ENCODE data around the gene TUBB2B.

GRCh38 chr6:3258720-3259490 is 31.5 kb upstream of the TUBB2B start, which contains the start of gene PSMG4:
- TF ChIP-seq, protein P1, sequence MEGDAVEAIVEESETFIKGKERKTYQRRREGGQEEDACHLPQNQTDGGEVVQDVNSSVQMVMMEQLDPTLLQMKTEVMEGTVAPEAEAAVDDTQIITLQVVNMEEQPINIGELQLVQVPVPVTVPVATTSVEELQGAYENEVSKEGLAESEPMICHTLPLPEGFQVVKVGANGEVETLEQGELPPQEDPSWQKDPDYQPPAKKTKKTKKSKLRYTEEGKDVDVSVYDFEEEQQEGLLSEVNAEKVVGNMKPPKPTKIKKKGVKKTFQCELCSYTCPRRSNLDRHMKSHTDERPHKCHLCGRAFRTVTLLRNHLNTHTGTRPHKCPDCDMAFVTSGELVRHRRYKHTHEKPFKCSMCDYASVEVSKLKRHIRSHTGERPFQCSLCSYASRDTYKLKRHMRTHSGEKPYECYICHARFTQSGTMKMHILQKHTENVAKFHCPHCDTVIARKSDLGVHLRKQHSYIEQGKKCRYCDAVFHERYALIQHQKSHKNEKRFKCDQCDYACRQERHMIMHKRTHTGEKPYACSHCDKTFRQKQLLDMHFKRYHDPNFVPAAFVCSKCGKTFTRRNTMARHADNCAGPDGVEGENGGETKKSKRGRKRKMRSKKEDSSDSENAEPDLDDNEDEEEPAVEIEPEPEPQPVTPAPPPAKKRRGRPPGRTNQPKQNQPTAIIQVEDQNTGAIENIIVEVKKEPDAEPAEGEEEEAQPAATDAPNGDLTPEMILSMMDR (IDR thresholded peaks at IDR 0.05): no peak
- no peak for TF ChIP-seq EZH2 (IDR thresholded peaks at IDR 0.05; ENCODE audit: borderline replicate concordance, insufficient read depth, low read depth, low read length, poor library complexity, severe bottlenecking)
